ENCODE results near the gene GOSR1. TPM values are rescaled to one million over a fixed set of nuclear protein-coding genes. Genes with fewer than 3 reads are reported as not detected.
A peak's percentile ranks its signal among the peaks of the same experiment; 100 is the strongest.

Gene GOSR1
- total and polyA plus RNA-seq, 8 donors: 11.7 to 30.1 (median 24.7) TPM

GRCh38 chr17:30495586-30495985, 18.4 kb downstream of the GOSR1 start:
- H3K4me1 ChIP-seq: no peaks in the 10 kb centered on the region
- no peaks in the 10 kb centered on the region for H3K9me3 ChIP-seq
- H3K27me3 ChIP-seq: no peaks in the 10 kb centered on the region
- no peak overlapping the region for H3K27ac ChIP-seq
- TF ChIP-seq CTCF (IDR thresholded peaks at IDR 0.05): no peak
- peaks cover 0 to 45% (median 25%) of the 10 kb centered on the region in 3 donors for H3K36me3 ChIP-seq
- DNase-seq: peak in 1 of 6 donors; percentile 25
- intact Hi-C loops (cut with DNase I): no loop called here
- ATAC-seq: no peak
- FAIRE-seq: no peak
- H3K4me3 ChIP-seq: no peak overlapping the region

- no peak for ATAC-seq
- H3K4me1 ChIP-seq: no peaks in the 10 kb centered on the region
- intact Hi-C loops (cut with DNase I): no loop called here
- H3K27ac ChIP-seq: no peak overlapping the region
- H3K36me3 ChIP-seq: peaks cover 0 to 11% (median 6%) of the 10 kb centered on the region in 3 donors
- H3K27me3 ChIP-seq: no peaks in the 10 kb centered on the region
- FAIRE-seq: no peak
- DNase-seq: no peak
- no peaks in the 10 kb centered on the region for H3K9me3 ChIP-seq
- no peak for TF ChIP-seq CTCF (IDR thresholded peaks at IDR 0.05)
- H3K4me3 ChIP-seq: no peak overlapping the region
- 75 to 80% methylated on average over 4 of the region's 4 CpGs for WGBS, 2 donors
Measured at GRCh38 chr17:30503558-30503957, 26.4 kb downstream of the GOSR1 start.

GRCh38 chr17:30505868-30506417, 28.7 kb downstream of the GOSR1 start:
- Histone ChIP-seq H3K9me3 (no peaks in the 10 kb centered on the region), H3K36me3 (peaks cover 0 to 11% (median 6%) of the 10 kb centered on the region in 3 donors), H3K27me3 (no peaks in the 10 kb centered on the region), H3K27ac (no peak overlapping the region), H3K4me1 (no peaks in the 10 kb centered on the region), H3K4me3 (no peak overlapping the region)
- DNase-seq: no peak
- FAIRE-seq: no peak
- no peak for TF ChIP-seq CTCF (IDR thresholded peaks at IDR 0.05)
- no peak for ATAC-seq
- 86 to 89% methylated on average over 6 of the region's 6 CpGs for WGBS, 2 donors
- intact Hi-C loops (cut with DNase I): no loop called here

- H3K4me1 ChIP-seq: no peaks in the 10 kb centered on the region
- H3K27me3 ChIP-seq: no peaks in the 10 kb centered on the region
- H3K36me3 ChIP-seq: peaks cover 0 to 11% (median 1%) of the 10 kb centered on the region in 3 donors
- WGBS, 2 donors: 95 to 98% methylated on average over 1 of the region's 1 CpG
- FAIRE-seq (no peak), ATAC-seq (no peak), DNase-seq (no peak)
- no peak overlapping the region for H3K27ac ChIP-seq
- TF ChIP-seq CTCF (IDR thresholded peaks at IDR 0.05): no peak
- no peaks in the 10 kb centered on the region for H3K9me3 ChIP-seq
- no peak overlapping the region for H3K4me3 ChIP-seq
- intact Hi-C loops (cut with DNase I): no loop called here
Measured at GRCh38 chr17:30506481-30506880, 29.3 kb downstream of the GOSR1 start.

GRCh38 chr17:30513346-30513745, 36.1 kb downstream of the GOSR1 start:
- ATAC-seq (no peak), FAIRE-seq (no peak), DNase-seq (no peak)
- WGBS, 2 donors: 98 to 100% methylated on average over 1 of the region's 1 CpG
- no peaks in the 10 kb centered on the region for H3K27me3 ChIP-seq
- no peak overlapping the region for H3K27ac ChIP-seq
- no peaks in the 10 kb centered on the region for H3K4me1 ChIP-seq
- TF ChIP-seq CTCF (IDR thresholded peaks at IDR 0.05): no peak
- H3K9me3 ChIP-seq: no peaks in the 10 kb centered on the region
- intact Hi-C loops (cut with DNase I): no loop called here
- H3K36me3 ChIP-seq: peaks cover 0 to 10% (median 0%) of the 10 kb centered on the region in 3 donors
- H3K4me3 ChIP-seq: no peak overlapping the region

Measured in pancreas (tissue), 10 donors.